MCF 10A (cell line): Measurements from ENCODE around the gene MAD1L1. TPM values are rescaled to one million over a fixed set of nuclear protein-coding genes. Genes with fewer than 3 reads are reported as not detected.

Experiments
- BruUV-seq: library from RNA; stranded (reverse); fragments of 400-500 nt; replicated peaks from 2 replicates; lab custom pipeline; 2021; lab: Mats Ljungman, UMichigan
- CTCF ChIA-PET: fragments of 300-600 bp; sonication (Branson Sonifier 250); formaldehyde crosslinking; extraction: SDS; loops from one replicate; lab custom pipeline; 2021; ENCODE audit warnings: antibody characterized with exemption, inconsistent platforms; lab: Yijun Ruan, JAX
- POLR2A ChIA-PET: fragments of 300-600, 350-650 bp; sonication (Branson Sonifier 250); formaldehyde crosslinking; extraction: SDS; loops from one replicate; lab custom pipeline; 2020; ENCODE audit warnings: antibody characterized with exemption, inconsistent platforms; lab: Yijun Ruan, JAX
- DNase-seq: peaks from one replicate; pipeline ENCODE4 v3.0.0-alpha.2; 2018; ENCODE audit not compliant: unreplicated experiment
- H3K27ac Mint-ChIP-seq: one replicate; pipeline ENCODE4 v1.8.0; 2022; ENCODE audit warnings: mild to moderate bottlenecking, low read depth, mixed read lengths; ENCODE audit not compliant: unreplicated experiment
- H3K27me3 Mint-ChIP-seq: one replicate; pipeline ENCODE4 v1.8.0; 2022; ENCODE audit warnings: mixed read lengths; ENCODE audit not compliant: insufficient read depth, unreplicated experiment
- H3K36me3 Mint-ChIP-seq: one replicate; pipeline ENCODE4 v1.8.0; 2022; ENCODE audit warnings: mild to moderate bottlenecking, moderate library complexity, mixed read lengths; ENCODE audit not compliant: insufficient read depth, unreplicated experiment
- H3K4me1 Mint-ChIP-seq: one replicate; pipeline ENCODE4 v1.8.0; 2022; ENCODE audit warnings: mixed read lengths; ENCODE audit not compliant: insufficient read depth, unreplicated experiment
- H3K4me3 Mint-ChIP-seq: one replicate; pipeline ENCODE4 v1.8.0; 2022; ENCODE audit warnings: mild to moderate bottlenecking, moderate library complexity, mixed read lengths; ENCODE audit not compliant: unreplicated experiment
- H3K9me3 Mint-ChIP-seq: one replicate; pipeline ENCODE4 v1.8.0; 2022; ENCODE audit warnings: mixed read lengths; ENCODE audit not compliant: unreplicated experiment
- CTCF ChIP-seq: fragments of 200-600 bp; IDR thresholded peaks from one replicate; pipeline ENCODE4 v1.8.0; 2022; ENCODE audit warnings: antibody characterized with exemption, mild to moderate bottlenecking; ENCODE audit not compliant: unreplicated experiment
- intact Hi-C: fragments of 100-400 bp; cut with micrococcal nuclease; formaldehyde crosslinking; loops from 2 replicates; pipeline ENCODE4 v1.14.1; 2022
- total RNA-seq: library from RNA; stranded (reverse); gene quantifications from 2 replicates; pipeline ENCODE4 v1.2.3, GENCODE V29; 2022

The MAD1L1 gene
- total RNA-seq, 1 experiment from 2014 or later, result 25.2 TPM

DNA sequence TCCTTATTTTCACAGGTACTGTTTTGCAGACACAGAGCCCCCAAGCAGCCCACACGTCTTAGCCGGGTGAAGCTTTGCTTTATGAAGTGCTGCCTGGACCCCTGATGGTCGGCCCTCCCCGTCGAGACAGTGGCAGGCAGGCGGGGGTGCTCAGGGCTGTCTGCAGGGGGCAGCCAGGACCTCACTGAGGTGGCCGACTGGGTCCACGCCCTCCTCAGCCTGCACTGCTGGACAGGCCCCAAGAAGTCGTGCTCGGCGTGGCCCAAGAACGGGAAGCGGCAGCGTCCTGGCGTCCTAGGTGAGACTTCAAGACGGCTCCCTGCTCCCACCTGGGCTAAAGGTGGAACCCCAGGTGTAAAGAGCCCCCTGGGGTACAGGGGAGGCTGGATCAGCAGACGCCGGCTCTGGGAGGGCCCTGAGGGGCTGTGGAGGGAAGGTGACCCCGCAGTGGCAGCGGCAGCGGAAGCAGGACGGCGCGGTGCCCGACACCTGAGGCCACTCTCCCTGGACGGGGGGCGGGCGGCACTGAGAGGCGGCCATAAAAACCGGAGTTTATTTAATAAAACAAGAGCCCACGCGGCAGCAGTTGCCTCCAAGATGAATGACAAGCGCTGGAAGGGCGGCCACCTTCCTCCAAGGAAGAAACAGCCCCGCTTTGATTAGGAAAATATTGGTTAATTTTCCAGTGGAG, 383.2 kb downstream of the MAD1L1 start:
- POLR2A ChIA-PET, result no interaction called here
- no peaks in the 10 kb centered on the region for H3K9me3 Mint-ChIP-seq
- no peaks in the 10 kb centered on the region for H3K36me3 Mint-ChIP-seq
- H3K4me3 Mint-ChIP-seq, result no peak overlapping the region
- H3K27ac Mint-ChIP-seq, result no peak overlapping the region
- no peaks in the 10 kb centered on the region for H3K27me3 Mint-ChIP-seq
- intact Hi-C loops, result no loop called here
- CTCF ChIA-PET, result no interaction called here
- no peaks in the 10 kb centered on the region for H3K4me1 Mint-ChIP-seq
- DNase-seq, result no peak
- TF ChIP-seq CTCF, result no peak
- BruUV-seq, result no TSS peak

DNA sequence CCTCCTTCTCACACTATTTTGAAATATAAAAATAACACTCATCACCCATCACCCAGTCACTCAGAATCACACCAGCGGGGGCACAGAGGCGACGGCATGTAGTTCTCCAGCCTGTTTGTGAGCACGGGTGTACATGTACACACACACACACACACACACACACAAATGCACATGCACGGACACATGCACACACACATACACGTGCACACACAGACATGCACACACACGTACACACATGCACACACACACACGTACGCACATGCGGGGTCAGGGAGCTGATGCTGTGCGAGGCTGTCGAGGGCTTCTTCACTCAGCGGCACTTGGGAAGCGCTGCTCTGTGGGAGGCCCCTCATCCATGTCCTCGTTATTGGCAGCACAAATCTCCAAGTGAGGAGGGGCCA, 383.8 kb downstream of the MAD1L1 start:
- TF ChIP-seq CTCF, result no peak
- no peak for DNase-seq
- no peaks in the 10 kb centered on the region for H3K9me3 Mint-ChIP-seq
- no TSS peak for BruUV-seq
- intact Hi-C loops, result no loop called here
- no peaks in the 10 kb centered on the region for H3K27me3 Mint-ChIP-seq
- CTCF ChIA-PET, result no interaction called here
- H3K27ac Mint-ChIP-seq, result no peak overlapping the region
- H3K36me3 Mint-ChIP-seq, result no peaks in the 10 kb centered on the region
- POLR2A ChIA-PET, result no interaction called here
- H3K4me1 Mint-ChIP-seq, result no peaks in the 10 kb centered on the region
- H3K4me3 Mint-ChIP-seq, result no peak overlapping the region

GRCh38 chr7:1848013-1848640, 384.6 kb downstream of the MAD1L1 start:
- no peak for DNase-seq
- intact Hi-C loops, result no loop called here
- ChIA-PET POLR2A (no interaction called here), CTCF (no interaction called here)
- Mint-ChIP-seq H3K36me3 (no peaks in the 10 kb centered on the region), H3K27ac (no peak overlapping the region), H3K4me3 (no peak overlapping the region), H3K4me1 (no peaks in the 10 kb centered on the region), H3K27me3 (no peaks in the 10 kb centered on the region), H3K9me3 (no peaks in the 10 kb centered on the region)
- no peak for TF ChIP-seq CTCF
- BruUV-seq, result no TSS peak

GRCh38 chr7:1847260-1848001, 385.3 kb downstream of the MAD1L1 start:
- no peak for DNase-seq
- no TSS peak for BruUV-seq
- H3K27ac Mint-ChIP-seq, result no peak overlapping the region
- intact Hi-C loops, result no loop called here
- no peak overlapping the region for H3K4me3 Mint-ChIP-seq
- no peaks in the 10 kb centered on the region for H3K27me3 Mint-ChIP-seq
- ChIA-PET POLR2A (no interaction called here), CTCF (no interaction called here)
- no peak for TF ChIP-seq CTCF
- no peaks in the 10 kb centered on the region for H3K9me3 Mint-ChIP-seq
- no peaks in the 10 kb centered on the region for H3K36me3 Mint-ChIP-seq
- no peaks in the 10 kb centered on the region for H3K4me1 Mint-ChIP-seq
